BLaER1 (cell line): ENCODE data around the gene GPS1.
A peak's percentile ranks its signal among the peaks of the same experiment; 100 is the strongest.

Experiments used
- H3K27ac ChIP-seq: shearing (Covaris generic); formaldehyde crosslinking; 2 replicates; pipeline ENCODE4 v1.8.1; 2022
- H3K27me3 ChIP-seq: shearing (Covaris generic); formaldehyde crosslinking; 2 replicates; pipeline ENCODE4 v1.8.1; 2022
- H3K36me3 ChIP-seq: shearing (Covaris generic); formaldehyde crosslinking; 2 replicates; pipeline ENCODE4 v1.8.1; 2022
- H3K4me1 ChIP-seq: shearing (Covaris generic); formaldehyde crosslinking; 2 replicates; pipeline ENCODE4 v1.8.1; 2022
- H3K4me2 ChIP-seq: shearing (Covaris generic); formaldehyde crosslinking; 2 replicates; pipeline ENCODE4 v1.8.1; 2022
- H3K4me3 ChIP-seq: shearing (Covaris generic); formaldehyde crosslinking; 2 replicates; pipeline ENCODE4 v1.8.1; 2022
- H3K9ac ChIP-seq: shearing (Covaris generic); formaldehyde crosslinking; 2 replicates; pipeline ENCODE4 v1.8.1; 2022
- H3K9me3 ChIP-seq: shearing (Covaris generic); formaldehyde crosslinking; 2 replicates; pipeline ENCODE4 v1.8.1; 2022
- H4K20me1 ChIP-seq: shearing (Covaris generic); formaldehyde crosslinking; 2 replicates; pipeline ENCODE4 v1.8.1; 2022
- Cebpa-rat ChIP-seq: shearing (Covaris generic); IDR thresholded peaks from 2 replicates; pipeline ENCODE4 v1.8.1; 2022

Gene GPS1

DNA sequence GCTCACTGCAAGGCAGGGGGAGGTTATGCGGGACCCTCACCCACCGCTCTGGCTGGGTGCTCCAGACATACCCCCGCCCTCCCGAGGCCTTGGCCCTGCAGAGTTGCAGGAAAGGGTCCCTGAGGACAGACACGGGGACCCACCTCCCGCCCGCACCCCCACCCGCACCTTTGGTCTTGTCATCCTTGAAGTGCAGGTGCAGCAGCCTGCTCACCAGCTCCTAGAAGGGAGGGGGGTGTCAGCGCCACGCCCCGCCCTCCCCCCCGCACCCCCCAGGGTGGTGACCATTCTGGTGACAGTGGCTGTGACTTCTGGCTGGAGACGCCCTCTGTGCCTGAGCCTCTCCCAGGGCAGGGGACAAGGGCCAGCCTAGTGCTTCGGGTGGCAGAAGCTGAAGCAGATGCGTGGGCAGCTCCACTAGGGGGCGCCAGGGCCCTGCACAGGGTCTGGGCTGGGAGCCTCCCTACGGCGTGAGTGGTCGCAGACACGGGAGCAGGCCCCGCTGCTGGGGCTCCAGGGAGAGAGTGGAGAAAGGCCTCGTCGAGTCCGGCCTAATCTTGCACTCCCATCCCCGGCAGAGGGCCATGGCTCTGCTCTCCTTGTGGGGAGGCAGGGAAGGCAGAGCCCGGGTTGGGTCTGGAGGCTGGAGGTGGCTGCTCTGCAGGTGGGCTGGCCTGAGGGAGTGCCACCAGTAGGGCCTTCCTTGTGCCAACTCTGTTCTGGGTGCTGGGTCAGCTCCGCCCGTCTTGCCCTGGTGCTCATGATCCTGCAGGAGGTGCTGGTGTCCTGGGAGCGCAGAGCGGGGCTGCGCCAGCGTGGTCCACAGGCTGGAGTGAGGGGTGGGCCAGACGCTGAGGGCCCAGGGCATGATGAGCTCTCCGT, 31.8 kb upstream of the GPS1 start:
- H4K20me1 ChIP-seq, result peaks cover 41% of the 10 kb centered on the region
- H3K4me3 ChIP-seq, result no peak overlapping the region
- peaks cover 24% of the 10 kb centered on the region for H3K36me3 ChIP-seq
- peak overlapping the region; percentile 90; the same call in 1 of the 2 replicates for H3K4me2 ChIP-seq
- peaks cover 45% of the 10 kb centered on the region for H3K4me1 ChIP-seq
- no peak for TF ChIP-seq Cebpa-rat
- no peak overlapping the region for H3K27ac ChIP-seq
- peaks cover 4% of the 10 kb centered on the region; the same call in 1 of the 2 replicates for H3K27me3 ChIP-seq
- no peaks in the 10 kb centered on the region for H3K9me3 ChIP-seq
- no peak overlapping the region for H3K9ac ChIP-seq

DNA sequence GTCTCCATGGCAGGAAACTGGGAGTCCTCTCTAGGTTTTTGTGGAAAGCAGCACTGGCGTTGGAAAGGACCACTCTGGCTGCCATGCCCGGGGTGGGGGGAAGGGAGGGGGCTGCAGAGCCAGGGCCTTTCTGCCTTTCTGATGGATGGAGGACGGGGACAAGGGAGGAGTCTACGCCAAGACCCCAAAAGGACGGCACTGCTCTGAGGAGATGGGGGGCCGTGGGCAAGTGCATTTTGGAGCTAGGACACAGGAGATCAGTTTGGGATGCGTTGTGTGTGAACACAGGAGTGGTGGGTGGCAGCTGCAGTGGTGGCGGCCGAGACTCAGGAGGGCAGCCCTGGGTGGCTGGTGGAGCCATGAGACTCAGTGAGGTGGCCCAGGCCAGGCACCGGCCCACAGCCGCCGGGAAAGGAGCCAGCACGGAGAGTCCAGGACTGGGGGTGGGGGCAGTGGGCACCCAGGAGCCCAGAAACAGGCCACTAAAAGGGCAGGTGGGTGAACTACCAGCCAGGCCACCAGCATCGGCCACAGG, 31.1 kb upstream of the GPS1 start:
- Histone ChIP-seq H3K4me1 (peaks cover 41% of the 10 kb centered on the region), H4K20me1 (peaks cover 41% of the 10 kb centered on the region), H3K4me2 (peak overlapping the region; percentile 90), H3K36me3 (peaks cover 31% of the 10 kb centered on the region), H3K4me3 (no peak overlapping the region), H3K27ac (no peak overlapping the region), H3K27me3 (no peaks in the 10 kb centered on the region), H3K9me3 (no peaks in the 10 kb centered on the region), H3K9ac (no peak overlapping the region)
- TF ChIP-seq Cebpa-rat, result no peak

DNA sequence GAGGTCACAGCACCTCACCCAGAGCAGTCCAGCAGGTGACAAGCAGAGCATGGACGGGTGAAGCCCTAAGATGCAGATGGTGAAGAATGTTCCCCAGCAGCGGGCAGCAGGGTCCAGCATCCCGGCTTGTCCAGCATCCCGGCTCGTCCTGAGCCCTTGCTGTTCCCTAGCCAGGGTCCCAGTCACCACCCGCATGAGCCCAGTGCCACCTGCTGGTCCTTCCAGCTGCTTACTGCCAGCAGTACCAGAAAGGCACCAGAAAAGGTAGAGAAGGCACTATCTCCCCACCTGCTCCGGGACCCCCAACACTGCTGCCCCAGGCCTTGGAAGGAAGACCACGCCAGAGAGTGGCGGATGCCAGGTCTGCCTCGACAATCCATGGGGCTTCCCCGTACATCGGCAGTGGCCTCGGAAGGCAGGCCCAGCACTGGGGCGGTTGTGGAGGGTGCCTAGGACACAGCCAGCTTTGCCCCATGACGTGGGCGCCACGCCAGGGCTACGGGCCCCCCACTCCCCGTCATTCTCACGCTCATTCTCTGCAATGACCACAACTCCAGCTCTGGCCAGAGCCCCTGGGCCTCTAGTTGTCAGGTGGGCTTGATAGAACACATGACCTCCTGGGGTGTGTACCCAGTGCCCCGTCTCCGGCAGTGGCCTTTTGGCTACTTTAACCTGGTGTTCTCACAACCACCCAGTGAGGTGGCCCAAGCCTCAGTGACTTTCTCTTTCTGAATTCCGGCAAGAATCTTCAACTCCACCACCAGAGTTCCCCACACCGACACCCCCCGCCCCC, 30.4 kb upstream of the GPS1 start:
- H3K27me3 ChIP-seq, result no peaks in the 10 kb centered on the region
- H3K4me3 ChIP-seq, result peak overlapping the region; percentile 93
- H3K27ac ChIP-seq, result no peak overlapping the region
- H3K9me3 ChIP-seq, result no peaks in the 10 kb centered on the region
- H3K9ac ChIP-seq, result peak overlapping the region; percentile 84
- H4K20me1 ChIP-seq, result peaks cover 41% of the 10 kb centered on the region
- peak overlapping the region; percentile 90 for H3K4me2 ChIP-seq
- peaks cover 41% of the 10 kb centered on the region for H3K4me1 ChIP-seq
- TF ChIP-seq Cebpa-rat, result no peak
- H3K36me3 ChIP-seq, result peaks cover 37% of the 10 kb centered on the region

DNA sequence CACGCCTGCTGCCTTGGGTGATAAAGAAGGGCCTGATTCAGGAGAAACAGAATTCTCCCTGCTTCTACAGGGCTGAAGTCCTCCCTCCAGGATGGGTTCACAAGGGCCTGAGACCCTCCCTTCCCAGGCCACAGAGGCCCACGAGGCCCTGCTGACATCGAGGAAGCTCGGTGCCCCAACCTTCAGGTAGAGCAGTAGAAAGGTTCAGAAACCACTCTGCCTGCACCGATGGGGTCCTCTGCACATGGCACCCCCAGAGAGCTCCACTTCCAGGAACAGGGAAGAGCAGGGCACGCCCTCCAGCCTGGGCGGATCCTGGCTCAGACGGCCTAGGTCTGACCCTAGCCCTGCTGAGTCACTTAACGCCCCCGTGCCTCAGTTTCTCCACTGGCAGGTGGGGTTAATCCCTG, 29.8 kb upstream of the GPS1 start:
- peaks cover 43% of the 10 kb centered on the region for H3K36me3 ChIP-seq
- no peak for TF ChIP-seq Cebpa-rat
- peaks cover 41% of the 10 kb centered on the region for H4K20me1 ChIP-seq
- H3K27me3 ChIP-seq, result no peaks in the 10 kb centered on the region
- peak overlapping the region; percentile 84 for H3K9ac ChIP-seq
- H3K9me3 ChIP-seq, result no peaks in the 10 kb centered on the region
- H3K27ac ChIP-seq, result peak overlapping the region; percentile 81
- H3K4me3 ChIP-seq, result peak overlapping the region; percentile 93
- H3K4me1 ChIP-seq, result peaks cover 41% of the 10 kb centered on the region
- peak overlapping the region; percentile 90 for H3K4me2 ChIP-seq

DNA sequence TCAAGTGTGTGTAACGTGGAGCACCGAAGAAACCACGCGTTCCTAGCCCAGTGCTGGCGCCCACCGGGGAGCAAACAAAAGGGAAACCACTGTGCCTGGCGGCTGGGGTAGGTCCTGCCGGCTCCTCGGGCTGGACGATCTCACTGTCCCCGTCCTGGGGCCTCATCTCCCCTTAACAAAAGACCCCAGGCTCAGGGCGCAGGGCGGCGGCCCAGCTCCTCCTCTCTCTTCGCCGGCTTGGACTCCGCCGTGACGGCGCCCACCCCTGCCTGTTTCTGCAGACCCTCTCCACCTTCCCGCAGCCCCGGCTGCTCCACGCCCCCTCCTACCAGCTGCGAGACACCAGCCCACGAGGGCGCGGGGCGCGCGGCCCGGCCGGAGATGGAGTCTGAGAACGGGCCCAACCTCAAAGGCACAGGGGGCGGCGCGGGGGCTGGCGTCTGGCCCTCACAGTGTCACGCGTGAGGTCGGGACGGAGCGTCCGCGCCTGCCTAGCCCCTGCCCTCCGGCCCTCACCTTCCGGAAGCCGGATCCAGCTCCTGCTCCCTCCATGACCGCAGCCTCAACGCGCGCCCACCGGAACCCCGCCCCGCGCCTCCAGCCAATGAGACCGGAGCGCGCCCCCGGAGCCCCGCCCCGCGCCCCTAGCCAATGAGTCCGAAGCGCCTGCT, 29.3 kb upstream of the GPS1 start, which contains the start of gene CENPX:
Gene CENPX (minus strand): TSS at position 569 of the 671 bp plus-strand sequence. CDS start 17 bp downstream, at position 552.
- peak within 1 kb of the TSS; percentile 99 for H3K4me2 ChIP-seq
- no peak for TF ChIP-seq Cebpa-rat
- peaks cover 41% of the 10 kb centered on the region for H3K4me1 ChIP-seq
- H3K9ac ChIP-seq, result peak within 1 kb of the TSS; percentile 84
- peaks cover 41% of the 10 kb centered on the region for H4K20me1 ChIP-seq
- no peaks in the 10 kb centered on the region for H3K27me3 ChIP-seq
- H3K27ac ChIP-seq, result peak within 1 kb of the TSS; percentile 81
- H3K9me3 ChIP-seq, result no peaks in the 10 kb centered on the region
- H3K4me3 ChIP-seq, result peak within 1 kb of the TSS; percentile 93
- peaks cover 45% of the 10 kb centered on the region for H3K36me3 ChIP-seq

DNA sequence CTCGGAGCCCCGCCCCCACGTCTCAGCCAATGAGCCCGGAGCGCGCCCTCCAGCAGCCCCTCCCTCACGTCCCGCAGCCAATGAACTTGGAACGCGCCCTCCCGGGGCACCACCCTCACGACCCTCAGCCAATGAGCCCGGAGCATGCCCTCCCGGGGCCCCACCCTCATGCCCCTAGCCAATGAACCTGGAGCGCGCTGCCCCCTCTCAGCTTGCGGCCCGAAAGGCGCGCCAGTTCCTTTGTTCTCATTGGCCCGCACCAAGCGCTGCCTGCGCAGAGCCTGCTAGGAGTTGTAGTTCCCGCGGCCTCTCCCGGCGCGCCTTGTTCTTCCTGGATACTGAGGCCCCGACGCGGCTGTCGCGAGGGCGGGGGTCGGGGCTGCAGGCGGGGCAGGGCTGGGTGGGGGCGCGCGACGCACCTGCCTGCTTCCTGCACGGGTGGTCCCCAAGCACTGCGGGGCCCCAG, 28.7 kb upstream of the GPS1 start, which contains the start of gene LRRC45:
Gene LRRC45 (plus strand): TSS at position 325 of the 466 bp plus-strand sequence. CDS start 339 bp downstream, outside the sequence.
- Histone ChIP-seq H4K20me1 (peaks cover 41% of the 10 kb centered on the region), H3K4me2 (peak within 1 kb of the TSS; percentile 99), H3K27me3 (no peaks in the 10 kb centered on the region), H3K27ac (peak within 1 kb of the TSS; percentile 81), H3K36me3 (peaks cover 44% of the 10 kb centered on the region), H3K9ac (peak within 1 kb of the TSS; percentile 84), H3K4me1 (peaks cover 41% of the 10 kb centered on the region), H3K4me3 (peak within 1 kb of the TSS; percentile 93), H3K9me3 (no peaks in the 10 kb centered on the region)
- no peak for TF ChIP-seq Cebpa-rat

DNA sequence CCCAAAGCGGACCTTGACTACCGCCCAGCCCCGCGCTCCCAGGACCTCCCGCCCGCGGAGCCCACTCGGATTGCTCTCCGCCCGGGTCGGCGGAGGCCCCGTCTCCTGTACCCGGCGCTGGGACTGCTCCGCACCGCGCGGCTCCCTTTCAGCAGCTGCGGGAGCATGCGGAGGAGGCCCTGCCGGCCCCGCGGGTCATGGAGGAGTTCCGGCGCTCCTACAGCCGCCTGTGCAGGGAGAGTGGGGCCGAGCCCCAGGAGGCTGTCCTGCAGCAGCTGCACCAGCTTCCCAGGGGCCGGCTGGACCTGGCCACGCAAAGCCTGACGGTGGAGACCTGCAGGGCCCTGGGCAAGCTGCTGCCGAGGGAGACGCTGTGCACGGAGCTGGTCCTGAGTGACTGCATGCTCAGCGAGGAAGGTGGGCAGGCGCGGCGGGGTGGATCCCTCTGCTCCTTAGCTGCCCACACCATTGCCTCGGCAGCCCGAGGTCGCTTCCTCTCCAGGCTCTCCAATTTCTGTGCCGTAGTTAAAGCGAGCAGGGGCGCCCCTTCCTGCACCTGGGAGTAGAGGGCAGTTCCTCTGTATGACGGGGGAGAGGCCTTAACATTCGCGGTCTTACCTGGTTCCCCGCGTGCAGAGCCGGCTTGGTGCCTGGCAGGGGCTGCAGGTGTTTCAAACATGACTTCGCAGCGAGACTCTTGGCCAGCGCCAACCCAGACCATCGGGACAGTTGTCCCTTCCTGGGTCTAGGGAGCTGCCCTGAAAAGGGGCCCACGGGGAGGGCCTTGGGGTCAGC, 28.1 kb upstream of the GPS1 start:
- Histone ChIP-seq H3K9me3 (no peaks in the 10 kb centered on the region), H3K27ac (peak overlapping the region; percentile 55), H3K36me3 (peaks cover 41% of the 10 kb centered on the region), H3K27me3 (no peaks in the 10 kb centered on the region), H3K9ac (peak overlapping the region; percentile 79), H4K20me1 (peaks cover 35% of the 10 kb centered on the region), H3K4me1 (peaks cover 41% of the 10 kb centered on the region), H3K4me2 (peak overlapping the region; percentile 99), H3K4me3 (peak overlapping the region; percentile 80)
- TF ChIP-seq Cebpa-rat, result no peak

DNA sequence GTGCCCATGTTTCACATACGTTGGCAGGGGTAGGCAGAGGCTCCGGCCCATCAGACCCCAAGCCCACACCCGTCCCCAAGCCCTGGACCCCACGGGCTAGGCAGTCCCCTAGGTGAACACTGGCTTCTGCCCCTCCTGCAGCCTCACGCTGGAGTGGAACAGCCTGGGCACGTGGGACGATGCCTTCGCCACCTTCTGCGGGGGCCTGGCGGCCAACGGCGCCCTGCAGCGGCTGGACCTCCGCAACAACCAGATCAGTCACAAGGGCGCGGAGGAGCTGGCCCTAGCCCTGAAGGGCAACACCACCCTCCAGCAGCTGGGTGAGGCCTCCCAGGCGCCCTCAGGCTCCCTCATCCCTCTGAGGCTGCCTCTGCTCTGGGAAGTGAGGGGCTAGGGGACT, 26.8 kb upstream of the GPS1 start:
- Histone ChIP-seq H3K4me1 (peaks cover 48% of the 10 kb centered on the region), H3K9me3 (no peaks in the 10 kb centered on the region), H3K27ac (no peak overlapping the region), H3K4me2 (peak overlapping the region; percentile 99), H3K27me3 (no peaks in the 10 kb centered on the region), H3K36me3 (peaks cover 41% of the 10 kb centered on the region), H4K20me1 (peaks cover 30% of the 10 kb centered on the region), H3K9ac (0 out of 2 replicates have a peak overlapping the region, but pooled peaks have one; percentile 29), H3K4me3 (no peak overlapping the region)
- TF ChIP-seq Cebpa-rat, result no peak
